Erythroblast (primary cell): ENCODE measurements around the gene KATNBL1.

Experiments used
- GATA1 ChIP-seq: IDR thresholded peaks from 2 replicates; pipeline ENCODE4 v1.6.1; 2011; ENCODE audit warnings: low read depth, mild to moderate bottlenecking, control low read depth, low read length, moderate library complexity
- POLR2A ChIP-seq: IDR thresholded peaks from 2 replicates; pipeline ENCODE4 v1.6.1; 2011; ENCODE audit warnings: mild to moderate bottlenecking, low read length

- TF ChIP-seq POLR2A (no peak), GATA1 (no peak)
These were observed 6.6 kb downstream of the KATNBL1 start for GRCh38 chr15:34203305-34203704.
